NT2/D1 (cell line): ENCODE measurements around the gene ANTXR2.

Experiments
- DNase-seq: peaks from one replicate; pipeline ENCODE4 v3.0.0-alpha.2; 2011; ENCODE audit warnings: low read depth, low spot score
- H3K27me3 ChIP-seq: 2 replicates; pipeline ENCODE4 v1.6.0; 2011; ENCODE audit warnings: mild to moderate bottlenecking; ENCODE audit not compliant: insufficient read length, insufficient read depth
- H3K36me3 ChIP-seq: 2 replicates; pipeline ENCODE4 v1.6.1; 2011; ENCODE audit warnings: mild to moderate bottlenecking, low read length, mixed read lengths; ENCODE audit not compliant: insufficient read depth, insufficient read length
- H3K4me1 ChIP-seq: 2 replicates; pipeline ENCODE4 v1.5.1; 2011; ENCODE audit not compliant: insufficient read depth, insufficient read length
- H3K4me3 ChIP-seq: 2 replicates; pipeline ENCODE4 v1.5.1; 2011; ENCODE audit warnings: low read depth; ENCODE audit not compliant: insufficient read length
- H3K9ac ChIP-seq: 2 replicates; pipeline ENCODE4 v1.6.0; 2011; ENCODE audit warnings: low read depth; ENCODE audit not compliant: insufficient read length
- H3K9me3 ChIP-seq: 2 replicates; pipeline ENCODE4 v1.5.1; 2011; ENCODE audit warnings: mild to moderate bottlenecking, low read length; ENCODE audit not compliant: insufficient read depth
- SUZ12 ChIP-seq: IDR thresholded peaks from 2 replicates; pipeline ENCODE4 v1.6.1; 2011; ENCODE audit not compliant: insufficient read length, insufficient read depth; ENCODE audit errors: extremely low read depth
- YY1 ChIP-seq: IDR thresholded peaks from 2 replicates; pipeline ENCODE4 v1.6.1; 2011; ENCODE audit not compliant: insufficient read length, insufficient read depth
- ZNF274 ChIP-seq: IDR thresholded peaks from 2 replicates; pipeline ENCODE4 v1.6.1; 2011; ENCODE audit warnings: mild to moderate bottlenecking, low read depth, low read length

ANTXR2 gene

GRCh38 chr4:79857811-79858210 lies 215.2 kb downstream of the ANTXR2 start:
- no peaks in the 10 kb centered on the region for H3K27me3 ChIP-seq

GRCh38 chr4:79856196-79856595 lies 216.8 kb downstream of the ANTXR2 start:
- Histone ChIP-seq H3K9me3 (no peaks in the 10 kb centered on the region), H3K36me3 (no peaks in the 10 kb centered on the region), H3K27me3 (no peaks in the 10 kb centered on the region), H3K9ac (no peak overlapping the region), H3K4me3 (no peak overlapping the region), H3K4me1 (no peaks in the 10 kb centered on the region)
- no peak for TF ChIP-seq SUZ12
- no peak for TF ChIP-seq YY1
- no peak for TF ChIP-seq ZNF274
- DNase-seq: no peak

More at GRCh38 chr4:79857811-79858210, 215.2 kb downstream of the ANTXR2 start:
- TF ChIP-seq SUZ12 (no peak), ZNF274 (no peak), YY1 (no peak)
- H3K36me3 ChIP-seq: no peaks in the 10 kb centered on the region
- H3K4me3 ChIP-seq: no peak overlapping the region
- H3K9ac ChIP-seq: no peak overlapping the region
- no peak for DNase-seq
- H3K9me3 ChIP-seq: no peaks in the 10 kb centered on the region
- H3K4me1 ChIP-seq: no peaks in the 10 kb centered on the region

GRCh38 chr4:79854856-79855502 lies 218.1 kb downstream of the ANTXR2 start:
- no peaks in the 10 kb centered on the region for H3K4me1 ChIP-seq
- no peaks in the 10 kb centered on the region for H3K36me3 ChIP-seq
- no peaks in the 10 kb centered on the region for H3K27me3 ChIP-seq
- no peaks in the 10 kb centered on the region for H3K9me3 ChIP-seq
- no peak overlapping the region for H3K9ac ChIP-seq
- no peak overlapping the region for H3K4me3 ChIP-seq
- no peak for TF ChIP-seq SUZ12
- TF ChIP-seq ZNF274: no peak
- TF ChIP-seq YY1: no peak
- no peak for DNase-seq

- no peaks in the 10 kb centered on the region for H3K4me1 ChIP-seq
- H3K36me3 ChIP-seq: no peaks in the 10 kb centered on the region
- no peaks in the 10 kb centered on the region for H3K9me3 ChIP-seq
- DNase-seq: no peak
- H3K4me3 ChIP-seq: no peak overlapping the region
- H3K9ac ChIP-seq: no peak overlapping the region
- H3K27me3 ChIP-seq: no peaks in the 10 kb centered on the region
- no peak for TF ChIP-seq ZNF274
- no peak for TF ChIP-seq YY1
- TF ChIP-seq SUZ12: no peak
Observed at GRCh38 chr4:79852305-79852730, 220.7 kb downstream of the ANTXR2 start.

GRCh38 chr4:79851625-79852304 lies 221.3 kb downstream of the ANTXR2 start:
- Histone ChIP-seq H3K36me3 (no peaks in the 10 kb centered on the region), H3K4me1 (no peaks in the 10 kb centered on the region), H3K9ac (no peak overlapping the region), H3K4me3 (no peak overlapping the region), H3K9me3 (no peaks in the 10 kb centered on the region), H3K27me3 (no peaks in the 10 kb centered on the region)
- no peak for TF ChIP-seq YY1
- TF ChIP-seq ZNF274: no peak
- TF ChIP-seq SUZ12: no peak
- DNase-seq: no peak
